ENCODE results near the gene UBL4B. TPM values are rescaled to one million over a fixed set of nuclear protein-coding genes. Genes with fewer than 3 reads are reported as not detected.
"Not testable (repeated sequence)": the region's sequence is repeated elsewhere in the genome, so short reads cannot be mapped to it uniquely, and the experiment has no call there.

Gene UBL4B
- total and polyA plus RNA-seq, 8 donors = not detected

DNA sequence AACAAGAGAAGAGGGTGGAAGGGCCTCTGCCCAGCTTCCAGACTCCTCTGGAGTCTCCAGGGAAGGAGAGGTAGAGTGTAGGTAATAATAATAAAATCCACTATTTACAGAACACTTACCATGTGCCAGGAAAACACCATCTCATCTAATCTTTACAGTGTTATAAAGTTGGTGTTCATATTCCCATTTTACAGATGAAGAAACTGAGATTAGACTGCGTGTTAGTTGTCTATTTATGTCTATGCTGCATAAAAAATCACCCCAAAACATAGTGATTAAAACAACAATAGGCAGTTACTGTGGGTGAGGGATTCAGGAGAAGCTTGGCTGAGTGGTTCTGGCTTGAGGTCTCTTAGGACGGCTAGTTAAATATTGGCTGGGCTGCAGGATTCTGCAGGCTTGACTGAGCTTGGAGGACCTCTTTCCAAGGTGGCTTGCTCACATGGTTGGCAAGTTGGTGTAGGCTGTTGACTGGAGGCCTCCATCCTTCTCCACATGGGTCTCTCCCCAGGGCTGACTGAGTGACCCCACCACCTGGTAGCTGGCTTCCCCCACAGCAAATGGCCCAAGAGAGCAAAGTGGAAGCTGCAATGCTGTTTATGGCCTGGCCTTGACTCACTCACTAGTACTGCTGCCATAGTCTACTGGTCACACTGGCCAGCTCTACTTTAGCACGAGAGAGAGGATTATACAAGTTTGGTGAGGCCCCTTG lies 35.3 kb upstream of the UBL4B start:
- peaks cover 0 to 39% (median 19%) of the 10 kb centered on the region in 3 donors for H3K27me3 ChIP-seq
- no peak for DNase-seq
- TF ChIP-seq, protein P1, sequence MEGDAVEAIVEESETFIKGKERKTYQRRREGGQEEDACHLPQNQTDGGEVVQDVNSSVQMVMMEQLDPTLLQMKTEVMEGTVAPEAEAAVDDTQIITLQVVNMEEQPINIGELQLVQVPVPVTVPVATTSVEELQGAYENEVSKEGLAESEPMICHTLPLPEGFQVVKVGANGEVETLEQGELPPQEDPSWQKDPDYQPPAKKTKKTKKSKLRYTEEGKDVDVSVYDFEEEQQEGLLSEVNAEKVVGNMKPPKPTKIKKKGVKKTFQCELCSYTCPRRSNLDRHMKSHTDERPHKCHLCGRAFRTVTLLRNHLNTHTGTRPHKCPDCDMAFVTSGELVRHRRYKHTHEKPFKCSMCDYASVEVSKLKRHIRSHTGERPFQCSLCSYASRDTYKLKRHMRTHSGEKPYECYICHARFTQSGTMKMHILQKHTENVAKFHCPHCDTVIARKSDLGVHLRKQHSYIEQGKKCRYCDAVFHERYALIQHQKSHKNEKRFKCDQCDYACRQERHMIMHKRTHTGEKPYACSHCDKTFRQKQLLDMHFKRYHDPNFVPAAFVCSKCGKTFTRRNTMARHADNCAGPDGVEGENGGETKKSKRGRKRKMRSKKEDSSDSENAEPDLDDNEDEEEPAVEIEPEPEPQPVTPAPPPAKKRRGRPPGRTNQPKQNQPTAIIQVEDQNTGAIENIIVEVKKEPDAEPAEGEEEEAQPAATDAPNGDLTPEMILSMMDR (IDR thresholded peaks at IDR 0.05) = no peak
- TF ChIP-seq POLR2A (IDR thresholded peaks at IDR 0.05) (no peak), EP300 (IDR thresholded peaks at IDR 0.05) (no peak), POLR2AphosphoS5 (IDR thresholded peaks at IDR 0.05) (no peak)
- H3K27ac ChIP-seq = no peak overlapping the region
- H3K9me3 ChIP-seq = no peaks in the 10 kb centered on the region
- H3K4me3 ChIP-seq = no peak overlapping the region
- H3K4me1 ChIP-seq = no peaks in the 10 kb centered on the region
- H3K36me3 ChIP-seq = no peaks in the 10 kb centered on the region
- intact Hi-C loops (cut with DNase I; ENCODE audit: low total_unique reads) = no loop called here
- WGBS, 5 donors = 73 to 90% (median 78%) methylated on average over 3 of the region's 3 CpGs

DNA sequence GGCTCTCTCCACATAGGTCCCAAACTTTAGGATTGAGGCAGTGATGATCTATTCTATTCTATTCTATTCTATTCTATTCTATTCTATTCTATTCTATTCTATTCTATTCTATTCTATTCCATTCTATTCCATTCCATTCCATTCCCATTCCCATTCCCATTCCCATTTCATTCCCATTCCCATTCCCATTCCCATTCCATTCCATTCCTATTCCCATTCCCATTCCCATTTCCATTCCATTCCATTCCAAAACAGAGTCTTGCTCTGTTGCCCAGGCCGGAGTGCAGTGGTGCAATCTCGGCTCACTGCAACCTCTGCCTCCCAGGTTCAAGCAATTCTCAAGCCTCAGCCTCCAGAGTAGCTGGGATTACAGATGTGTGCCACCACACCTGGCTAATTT lies 32.2 kb upstream of the UBL4B start:
- WGBS, 5 donors = 97 to 100% (median 98%) methylated on average over 2 of the region's 2 CpGs
- H3K36me3 ChIP-seq; H3K4me3 ChIP-seq; intact Hi-C loops (cut with DNase I; ENCODE audit: low total_unique reads); H3K27ac ChIP-seq; DNase-seq; H3K9me3 ChIP-seq: not testable (repeated sequence)
- Histone ChIP-seq H3K4me1 (peaks cover 11 to 19% (median 16%) of the 10 kb centered on the region in 4 donors), H3K27me3 (peaks cover 0 to 43% (median 14%) of the 10 kb centered on the region in 3 donors)

DNA sequence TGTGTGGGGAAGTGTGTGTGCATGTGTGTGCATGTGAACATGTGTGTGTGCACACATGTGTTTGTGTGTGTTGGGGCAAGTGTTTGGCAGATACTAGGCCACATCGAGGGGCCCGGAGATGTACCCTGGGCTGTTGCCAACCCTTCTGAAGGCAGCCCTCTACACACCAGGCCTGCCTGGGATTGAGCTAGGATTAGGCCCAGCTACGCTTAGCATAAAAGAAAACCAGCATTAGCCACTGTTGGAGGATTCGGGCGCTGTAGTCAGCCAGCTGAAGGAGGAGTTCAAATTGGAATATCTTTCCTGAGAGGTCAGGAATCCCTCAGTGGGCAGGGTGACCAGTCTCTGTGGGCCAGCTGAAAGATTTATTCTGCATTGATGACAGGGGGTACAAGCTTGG lies 31.2 kb upstream of the UBL4B start:
- DNase-seq = no peak
- Histone ChIP-seq H3K4me3 (no peak overlapping the region), H3K27me3 (peaks cover 0 to 44% (median 14%) of the 10 kb centered on the region in 3 donors), H3K36me3 (no peaks in the 10 kb centered on the region), H3K27ac (no peak overlapping the region), H3K4me1 (peaks cover 11 to 24% (median 16%) of the 10 kb centered on the region in 4 donors), H3K9me3 (no peaks in the 10 kb centered on the region)
- 88 to 96% (median 91%) methylated on average over 5 of the region's 5 CpGs for WGBS, 5 donors
- intact Hi-C loops (cut with DNase I; ENCODE audit: low total_unique reads) = no loop called here
- no peak for TF ChIP-seq EP300 (IDR thresholded peaks at IDR 0.05)
- no peak for TF ChIP-seq POLR2AphosphoS5 (IDR thresholded peaks at IDR 0.05)
- TF ChIP-seq, protein P1 (IDR thresholded peaks at IDR 0.05) = no peak
- TF ChIP-seq POLR2A (IDR thresholded peaks at IDR 0.05) = no peak

DNA sequence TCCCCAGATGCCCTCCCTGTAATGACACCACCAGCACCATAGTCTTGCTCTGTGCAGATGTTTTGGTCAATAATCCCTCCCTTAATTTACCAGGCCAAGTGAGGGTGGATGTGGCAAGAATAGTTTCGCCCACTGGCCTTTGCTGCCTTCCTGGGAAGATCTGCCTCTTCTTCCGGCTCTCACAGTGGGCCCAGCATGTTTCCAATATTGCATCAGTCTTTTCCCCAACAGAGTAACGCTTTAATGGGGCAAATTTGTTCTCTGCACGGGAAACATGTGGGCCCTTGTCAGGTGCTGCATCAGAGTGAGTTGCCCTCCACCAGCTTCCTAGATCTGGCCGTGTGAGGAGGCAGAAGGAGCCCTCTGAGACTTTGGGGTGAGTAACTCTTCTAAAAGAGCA lies 29.8 kb upstream of the UBL4B start:
- Histone ChIP-seq H3K9me3 (no peaks in the 10 kb centered on the region), H3K4me1 (peaks cover 11 to 24% (median 16%) of the 10 kb centered on the region in 4 donors), H3K27ac (no peak overlapping the region), H3K4me3 (no peak overlapping the region), H3K27me3 (peaks cover 0 to 38% (median 10%) of the 10 kb centered on the region in 3 donors), H3K36me3 (no peaks in the 10 kb centered on the region)
- WGBS, 5 donors = 78 to 100% (median 90%) methylated on average over 5 of the region's 5 CpGs
- DNase-seq = no peak
- intact Hi-C loops (cut with DNase I; ENCODE audit: low total_unique reads) = no loop called here
- no peak for TF ChIP-seq POLR2A (IDR thresholded peaks at IDR 0.05)

DNA sequence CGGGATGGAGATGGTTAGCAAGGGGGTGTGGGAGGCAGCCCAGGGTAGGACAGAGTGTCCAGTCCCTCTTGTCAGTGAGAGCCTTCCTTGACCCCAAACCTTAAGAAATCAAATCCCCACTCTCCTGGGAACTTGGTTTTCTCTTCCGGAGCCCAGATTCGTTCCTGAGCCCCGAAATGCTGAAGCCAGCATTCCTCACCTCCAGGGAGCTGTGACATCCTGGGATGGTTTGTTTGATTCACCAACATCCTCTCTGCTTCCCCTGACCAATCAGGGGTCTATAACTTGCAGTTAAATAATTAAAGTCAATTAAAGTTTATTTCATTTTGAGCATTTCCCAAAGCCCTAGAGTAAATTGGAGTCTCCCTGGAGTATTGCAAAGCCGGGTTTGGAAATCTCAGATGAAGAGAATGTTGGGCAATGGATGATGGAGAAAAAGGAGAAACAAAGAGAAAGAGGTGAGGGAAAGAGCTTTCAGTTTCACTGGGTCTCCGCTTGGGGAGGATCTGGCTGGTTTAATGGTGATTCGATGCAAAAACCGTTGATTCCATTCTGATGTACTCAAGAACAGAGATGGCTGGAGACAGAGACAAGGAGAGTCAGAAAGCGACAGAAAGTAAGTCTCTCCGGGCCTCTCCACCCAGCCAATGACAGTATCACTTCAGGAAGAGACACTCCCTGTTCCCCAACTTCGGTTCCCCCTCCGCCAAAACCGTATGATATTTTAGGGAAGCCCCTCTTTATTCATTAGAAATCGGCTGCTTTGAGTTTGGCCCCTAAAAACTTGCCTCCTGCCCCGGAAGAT lies 29.0 kb upstream of the UBL4B start:
- Histone ChIP-seq H3K27me3 (peaks cover 0 to 39% (median 10%) of the 10 kb centered on the region in 3 donors), H3K4me3 (peak overlapping the region; percentile 57 to 82 (median 79)), H3K27ac (peak overlapping the region in 4 of 5 donors; percentile 71 to 87 (median 84)), H3K36me3 (no peaks in the 10 kb centered on the region), H3K4me1 (peaks cover 11 to 24% (median 18%) of the 10 kb centered on the region in 4 donors), H3K9me3 (no peaks in the 10 kb centered on the region)
- TF ChIP-seq EP300 (IDR thresholded peaks at IDR 0.05) (no peak), POLR2A (IDR thresholded peaks at IDR 0.05) (no peak), POLR2AphosphoS5 (IDR thresholded peaks at IDR 0.05) (no peak)
- TF ChIP-seq, protein P1 (IDR thresholded peaks at IDR 0.05) = no peak
- DNase-seq = no peak
- intact Hi-C loops (cut with DNase I; ENCODE audit: low total_unique reads) = no loop called here
- 32 to 51% (median 47%) methylated on average over 15 of the region's 15 CpGs for WGBS, 5 donors

All from stomach (tissue), 9 donors.